Right renal cortex interstitium (tissue), 3 donors: Measurements from ENCODE around the gene TCTN3. TPM values are rescaled to one million over a fixed set of nuclear protein-coding genes. Genes with fewer than 3 reads are reported as not detected.
"Not testable (repeated sequence)": the region's sequence is repeated elsewhere in the genome, so short reads cannot be mapped to it uniquely, and the experiment has no call there.

Experiments
- DNase-seq, 3 donors: peaks; one replicate each; pipeline ENCODE4 v3.0.0-alpha.2; 2013; ENCODE audit warnings: low read depth in 3 of 3, low spot score in 2 of 3
- polyA plus RNA-seq, 3 donors: library from polyadenylated mRNA; unstranded; fragments of 120-200 nt; gene quantifications; one replicate each; pipeline ENCODE4 v1.2.1, GENCODE V29; 2013; ENCODE audit not compliant: insufficient read length in 3 of 3

TCTN3 gene
- polyA plus RNA-seq, 3 donors: 73.7 to 81.7 (median 78.0) TPM

DNA sequence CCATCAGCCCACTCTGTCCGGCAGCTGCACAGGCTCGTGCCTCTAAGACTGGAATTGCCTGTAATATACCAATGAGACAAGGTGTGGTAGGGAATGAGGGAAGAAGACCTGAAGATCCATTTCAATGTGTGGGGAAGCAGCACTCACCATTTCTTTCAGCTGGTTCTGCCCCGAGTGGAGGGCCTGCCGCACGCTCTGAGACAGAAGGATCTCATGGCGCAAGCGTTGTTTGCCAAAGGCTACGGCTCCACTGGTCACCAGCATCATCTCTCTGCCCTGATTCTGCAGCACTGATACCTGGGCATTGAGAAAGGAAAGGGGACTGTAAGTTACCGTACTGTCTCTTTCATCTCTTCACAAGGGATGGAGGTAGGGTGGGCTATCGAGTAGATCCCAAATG lies 56.6 kb downstream of the TCTN3 start:
- no peak for DNase-seq

DNA sequence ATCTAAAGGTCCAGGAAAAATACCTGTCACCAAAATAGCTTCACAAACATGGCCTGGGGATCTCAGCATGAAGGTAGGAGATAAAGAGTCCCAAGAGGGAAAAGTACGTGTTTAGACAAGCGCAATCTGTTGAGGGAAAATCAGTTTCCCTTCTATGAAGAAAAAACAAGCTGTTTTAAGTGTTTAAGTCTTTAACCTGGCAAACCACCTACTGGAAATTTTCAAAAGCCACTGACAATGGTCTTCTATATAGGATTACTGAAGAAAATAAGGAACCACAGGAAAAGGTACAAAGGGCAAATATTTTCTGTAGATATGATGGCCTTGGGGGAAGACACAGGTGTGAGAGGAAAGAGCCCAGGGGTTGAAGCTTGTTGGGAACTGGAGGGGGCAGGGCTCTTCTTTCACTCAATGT lies 58.4 kb downstream of the TCTN3 start:
- DNase-seq: no peak

DNA sequence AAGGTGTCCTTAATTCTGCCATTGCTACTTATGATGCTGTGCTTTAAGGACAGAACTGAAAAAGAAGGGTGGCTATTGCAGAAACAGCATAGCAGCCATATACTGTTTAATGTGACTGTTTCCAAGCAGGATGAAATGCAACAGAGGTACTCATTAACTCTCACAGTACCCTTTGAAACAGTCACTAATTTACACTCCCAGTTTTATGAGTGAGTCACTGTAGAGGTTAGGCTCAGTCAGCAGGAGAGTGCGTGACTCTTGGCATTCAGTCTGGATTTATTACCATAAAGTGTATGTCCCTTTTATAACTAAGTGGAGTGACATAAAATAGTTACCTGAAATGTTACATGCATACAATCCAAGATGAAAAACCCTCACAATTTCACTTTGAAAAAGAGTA lies 64.9 kb downstream of the TCTN3 start:
- DNase-seq: peak in 1 of 3 donors; percentile 10

DNA sequence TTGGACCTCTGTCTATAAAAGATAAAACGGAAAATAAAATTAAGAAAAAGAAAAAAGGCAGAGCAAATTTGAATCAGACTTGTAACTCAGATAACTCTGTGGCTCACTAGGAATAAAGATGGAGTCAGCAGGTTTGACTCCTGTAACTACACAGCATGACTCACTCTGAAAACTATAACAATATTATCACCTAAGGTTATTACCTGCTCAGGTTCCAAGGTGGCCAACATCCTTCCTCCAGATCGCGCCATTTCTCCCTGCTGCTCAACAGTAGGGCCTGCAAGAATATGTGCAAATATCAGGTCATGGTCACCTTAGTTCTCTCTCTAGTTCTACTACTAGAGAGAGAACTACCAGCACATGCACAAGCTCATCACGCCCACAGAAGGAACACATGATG lies 67.2 kb downstream of the TCTN3 start:
- DNase-seq: no peak

DNA sequence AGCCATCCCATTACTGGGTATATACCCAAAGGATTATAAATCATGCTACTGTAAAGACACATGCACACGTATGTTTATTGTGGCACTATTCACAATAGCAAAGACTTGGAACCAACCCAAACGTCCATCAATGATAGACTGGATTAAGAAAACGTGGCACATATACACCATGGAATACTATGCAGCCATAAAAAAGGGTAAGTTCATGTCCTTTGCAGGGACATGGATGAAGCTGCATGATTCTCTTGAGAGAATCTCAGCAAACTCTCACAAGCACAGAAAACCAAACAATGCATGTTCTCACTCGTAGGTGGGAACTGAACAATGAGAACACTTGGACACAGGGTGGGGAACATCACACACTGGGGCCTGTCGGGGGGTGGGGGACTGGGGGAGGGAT lies 73.3 kb downstream of the TCTN3 start:
- not testable (repeated sequence) for DNase-seq

DNA sequence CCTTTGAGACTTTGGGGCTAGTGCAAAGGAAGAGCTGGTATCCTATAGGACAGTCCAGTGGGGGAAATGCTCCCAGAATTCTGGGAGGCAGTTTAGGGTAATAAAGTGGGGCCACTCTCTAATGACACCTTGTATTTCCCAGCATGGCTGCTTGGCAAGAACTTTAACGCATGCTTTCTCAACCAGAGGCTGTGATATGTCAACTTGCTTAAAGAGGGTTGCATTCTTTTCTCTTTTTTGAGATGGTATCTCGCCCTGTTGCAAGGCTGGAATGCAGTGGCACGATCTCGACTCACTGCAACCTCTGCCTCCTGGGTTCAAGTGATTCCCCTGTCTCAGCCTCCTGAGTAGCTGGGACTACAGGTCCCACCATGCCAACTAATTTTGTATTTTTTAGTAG lies 75.6 kb downstream of the TCTN3 start:
- DNase-seq: no peak

DNA sequence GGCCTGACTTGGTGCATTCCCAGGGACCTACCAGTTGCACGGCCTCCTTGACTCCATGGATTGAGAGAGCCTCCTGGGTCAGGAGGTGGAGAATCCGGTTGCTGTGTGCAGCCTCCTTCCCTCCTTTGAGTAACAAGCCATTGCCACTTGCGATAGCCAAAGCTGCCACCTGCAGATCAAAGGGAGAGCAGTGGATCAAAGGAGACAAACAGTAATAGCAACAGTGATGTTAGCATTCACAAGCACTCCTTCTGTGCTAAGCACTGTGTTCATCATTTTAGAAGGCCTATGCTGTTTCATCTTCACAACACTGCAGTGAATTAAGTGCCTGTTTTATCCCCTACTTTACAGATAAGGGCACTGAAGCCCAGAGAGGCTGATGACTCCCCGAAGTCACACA lies 77.3 kb downstream of the TCTN3 start:
- DNase-seq: no peak

Other genes with a start within 250 kb of the TCTN3 start
- gene SORBS1, start 132.6 kb downstream of the TCTN3 start, polyA plus RNA-seq: 10 to 100 TPM; 26.1 to 27.9 (median 26.6) TPM
- gene ALDH18A1, start 37.2 kb downstream of the TCTN3 start, polyA plus RNA-seq: 10 to 100 TPM; 74.2 to 79.9 (median 78.8) TPM
- gene ENTPD1, start 62.2 kb upstream of the TCTN3 start, polyA plus RNA-seq: 10 to 100 TPM; 22.2 to 27.0 (median 23.5) TPM
- 1 to 10 TPM in 2 of 3 donors, under 1 TPM in 1; 0.83 to 1.6 (median 1.2) TPM for gene CC2D2B, start 214.0 kb upstream of the TCTN3 start, polyA plus RNA-seq